Rectal smooth muscle tissue (tissue), 1 donor: ENCODE results near the gene HNMT.
"Not testable (repeated sequence)": the region's sequence is repeated elsewhere in the genome, so short reads cannot be mapped to it uniquely, and the experiment has no call there.

Experiments
- H3K27ac ChIP-seq: one replicate; pipeline ENCODE4 v1.7.0; 2013; ENCODE audit warnings: low read depth, low read length, inconsistent platforms
- H3K27me3 ChIP-seq: one replicate; pipeline ENCODE4 v1.7.0; 2013; ENCODE audit warnings: low read length; ENCODE audit not compliant: control insufficient read depth, insufficient read depth
- H3K36me3 ChIP-seq: one replicate; pipeline ENCODE4 v1.7.0; 2013; ENCODE audit warnings: low read length; ENCODE audit not compliant: control insufficient read depth, insufficient read depth
- H3K4me1 ChIP-seq: one replicate; pipeline ENCODE4 v1.7.0; 2013; ENCODE audit warnings: low read length; ENCODE audit not compliant: control insufficient read depth, insufficient read depth
- H3K4me3 ChIP-seq: one replicate; pipeline ENCODE4 v1.7.0; 2013; ENCODE audit warnings: low read length
- H3K9ac ChIP-seq: one replicate; pipeline ENCODE4 v1.7.0; 2013; ENCODE audit warnings: low read length

HNMT gene

GRCh38 chr2:137987011-137987410 is 22.7 kb downstream of the HNMT start:
- Histone ChIP-seq H3K4me3 (no peak overlapping the region), H3K27me3 (no peaks in the 10 kb centered on the region), H3K9ac (no peak overlapping the region), H3K36me3 (no peaks in the 10 kb centered on the region), H3K27ac (no peak overlapping the region), H3K4me1 (no peaks in the 10 kb centered on the region)

DNA sequence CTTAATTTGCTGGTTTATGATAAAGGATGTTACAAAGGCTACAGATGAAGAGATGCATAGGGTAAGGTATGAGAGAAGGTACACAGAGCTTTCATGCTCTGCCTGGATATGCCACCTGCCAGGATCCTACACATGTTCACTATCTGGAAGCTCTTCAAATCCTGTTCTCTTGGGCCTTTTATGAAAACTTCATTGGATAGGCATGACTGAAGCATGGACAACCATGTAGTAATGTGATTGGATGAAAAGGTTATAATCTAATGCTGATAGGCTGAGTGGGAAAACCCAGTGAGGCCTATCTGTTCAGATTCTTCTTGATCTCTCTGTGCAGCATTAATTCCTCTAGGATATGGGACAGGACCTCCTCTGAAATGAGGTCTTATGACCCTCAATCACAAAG is 26.8 kb downstream of the HNMT start:
- no peak overlapping the region for H3K4me3 ChIP-seq
- no peak overlapping the region for H3K9ac ChIP-seq
- H3K27ac ChIP-seq: no peak overlapping the region
- H3K36me3 ChIP-seq: no peaks in the 10 kb centered on the region
- no peaks in the 10 kb centered on the region for H3K27me3 ChIP-seq
- H3K4me1 ChIP-seq: no peaks in the 10 kb centered on the region

DNA sequence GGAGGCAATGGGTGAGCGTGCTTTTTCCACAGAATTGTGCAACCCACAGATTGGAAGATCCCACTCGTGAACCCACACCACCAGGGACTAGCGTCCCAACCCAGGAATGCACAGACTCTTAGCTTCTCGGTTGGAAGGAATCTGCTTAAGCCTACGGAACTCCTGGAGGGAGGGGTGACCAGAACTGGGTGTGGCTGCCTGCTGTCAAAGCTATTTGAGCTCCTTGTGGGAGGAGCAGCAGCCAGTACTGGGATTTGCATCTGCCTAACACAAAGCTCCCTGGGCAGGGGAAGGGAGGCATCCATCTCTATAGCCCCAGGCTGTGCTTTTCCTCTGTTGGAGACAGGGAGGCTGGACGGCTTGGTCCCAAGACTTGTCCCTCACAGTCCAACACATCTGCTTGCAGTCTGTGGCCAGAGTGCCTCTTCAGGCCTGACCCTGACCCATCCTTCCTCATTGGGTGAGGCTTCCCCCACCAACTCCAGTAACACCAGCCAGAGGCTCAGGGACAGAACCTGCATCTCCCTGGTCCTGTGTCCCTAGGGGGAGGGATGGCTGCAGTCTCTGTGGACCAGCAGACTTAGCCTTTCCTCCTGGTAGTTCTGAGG is 27.9 kb downstream of the HNMT start:
- no peaks in the 10 kb centered on the region for H3K4me1 ChIP-seq
- H3K4me3 ChIP-seq: no peak overlapping the region
- no peak overlapping the region for H3K9ac ChIP-seq
- H3K36me3 ChIP-seq: no peaks in the 10 kb centered on the region
- no peaks in the 10 kb centered on the region for H3K27me3 ChIP-seq
- no peak overlapping the region for H3K27ac ChIP-seq

- H3K4me3 ChIP-seq, H3K27me3 ChIP-seq, H3K9ac ChIP-seq, H3K4me1 ChIP-seq, H3K27ac ChIP-seq, H3K36me3 ChIP-seq: not testable (repeated sequence)
Observed at GRCh38 chr2:137993715-137994476, 29.6 kb downstream of the HNMT start.

- not testable (repeated sequence) for H3K4me1 ChIP-seq, H3K27me3 ChIP-seq, H3K36me3 ChIP-seq, H3K27ac ChIP-seq, H3K9ac ChIP-seq, H3K4me3 ChIP-seq
Observed at GRCh38 chr2:137995368-137995767, 31.1 kb downstream of the HNMT start.

DNA sequence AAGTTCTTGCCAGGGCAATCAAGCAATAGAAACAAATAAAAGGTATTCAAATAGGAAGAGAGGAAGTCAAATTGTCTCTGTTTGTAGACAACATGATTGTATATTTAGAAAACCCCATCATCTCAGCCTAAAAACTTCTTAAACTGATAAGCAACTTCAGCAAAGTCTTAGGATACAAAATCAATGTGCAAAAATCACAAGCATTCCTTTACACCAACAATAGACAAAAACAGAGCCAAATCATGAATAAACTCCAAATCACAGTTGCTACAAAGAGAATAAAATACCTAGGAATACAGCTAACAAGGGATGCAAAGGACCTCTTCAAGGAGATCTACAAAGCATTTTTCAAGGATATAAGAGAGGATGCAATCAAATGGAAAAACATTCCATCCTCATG is 31.9 kb downstream of the HNMT start:
- H3K9ac ChIP-seq, H3K4me1 ChIP-seq, H3K36me3 ChIP-seq, H3K27me3 ChIP-seq, H3K27ac ChIP-seq, H3K4me3 ChIP-seq: not testable (repeated sequence)

- no peaks in the 10 kb centered on the region for H3K27me3 ChIP-seq
- no peaks in the 10 kb centered on the region for H3K36me3 ChIP-seq
- H3K4me1 ChIP-seq: no peaks in the 10 kb centered on the region
- H3K9ac ChIP-seq: no peak overlapping the region
- H3K4me3 ChIP-seq: no peak overlapping the region
- H3K27ac ChIP-seq: no peak overlapping the region
Observed at GRCh38 chr2:137997733-137998132, 33.5 kb downstream of the HNMT start.

DNA sequence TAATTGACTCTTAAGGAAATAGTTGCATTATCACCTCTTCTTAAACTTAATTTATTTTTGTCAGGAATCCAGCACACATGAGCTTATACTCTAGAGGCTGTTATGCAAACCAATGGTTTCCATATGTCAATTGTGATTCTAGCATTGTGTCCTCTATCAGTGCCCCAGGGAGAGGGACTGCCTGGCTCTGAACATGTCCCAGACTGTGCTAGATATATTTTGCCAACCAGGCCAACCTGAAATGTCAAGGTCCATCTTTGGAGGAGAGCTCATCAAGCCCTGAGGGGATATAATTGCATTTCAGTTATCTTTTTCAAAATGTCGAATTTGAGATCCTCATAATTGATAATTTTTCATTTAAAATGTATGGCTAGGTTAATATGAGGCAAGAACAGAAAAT is 34.2 kb downstream of the HNMT start:
- Histone ChIP-seq H3K9ac (no peak overlapping the region), H3K27ac (no peak overlapping the region), H3K4me1 (no peaks in the 10 kb centered on the region), H3K36me3 (no peaks in the 10 kb centered on the region), H3K27me3 (no peaks in the 10 kb centered on the region), H3K4me3 (no peak overlapping the region)

- no peaks in the 10 kb centered on the region for H3K36me3 ChIP-seq
- no peak overlapping the region for H3K9ac ChIP-seq
- H3K27ac ChIP-seq: no peak overlapping the region
- H3K4me3 ChIP-seq: no peak overlapping the region
- no peaks in the 10 kb centered on the region for H3K27me3 ChIP-seq
- H3K4me1 ChIP-seq: no peaks in the 10 kb centered on the region
Observed at GRCh38 chr2:137999273-137999672, 35.0 kb downstream of the HNMT start.

- H3K4me3 ChIP-seq: no peak overlapping the region
- H3K9ac ChIP-seq: no peak overlapping the region
- no peak overlapping the region for H3K27ac ChIP-seq
- no peaks in the 10 kb centered on the region for H3K36me3 ChIP-seq
- H3K4me1 ChIP-seq: no peaks in the 10 kb centered on the region
- H3K27me3 ChIP-seq: no peaks in the 10 kb centered on the region
Observed at GRCh38 chr2:138000009-138000408, 35.7 kb downstream of the HNMT start.

DNA sequence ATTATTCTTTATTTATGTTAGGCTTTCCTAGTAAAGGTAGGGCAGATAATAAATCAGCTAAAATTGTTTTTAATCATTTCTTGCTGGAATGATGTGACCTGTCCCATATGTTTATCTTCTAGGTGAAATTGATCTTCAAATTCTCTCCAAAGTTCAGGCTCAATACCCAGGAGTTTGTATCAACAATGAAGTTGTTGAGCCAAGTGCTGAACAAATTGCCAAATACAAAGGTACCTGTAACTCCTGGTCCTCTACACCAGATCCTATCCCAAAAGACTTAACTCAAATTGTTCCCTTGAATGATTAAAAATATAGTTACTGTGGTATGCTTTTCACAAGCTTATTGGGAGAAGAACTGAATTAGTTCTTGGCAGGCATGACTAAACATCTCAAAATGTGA is 36.5 kb downstream of the HNMT start:
- H3K9ac ChIP-seq: no peak overlapping the region
- H3K4me3 ChIP-seq: no peak overlapping the region
- H3K27ac ChIP-seq: no peak overlapping the region
- no peaks in the 10 kb centered on the region for H3K4me1 ChIP-seq
- no peaks in the 10 kb centered on the region for H3K36me3 ChIP-seq
- no peaks in the 10 kb centered on the region for H3K27me3 ChIP-seq

GRCh38 chr2:138003411-138003810 is 39.1 kb downstream of the HNMT start:
- H3K36me3 ChIP-seq: peaks cover 5% of the 10 kb centered on the region
- no peak overlapping the region for H3K27ac ChIP-seq
- H3K4me1 ChIP-seq: no peaks in the 10 kb centered on the region
- no peaks in the 10 kb centered on the region for H3K27me3 ChIP-seq
- H3K4me3 ChIP-seq: no peak overlapping the region
- H3K9ac ChIP-seq: no peak overlapping the region

GRCh38 chr2:138007431-138007830 is 43.2 kb downstream of the HNMT start:
- no peak overlapping the region for H3K4me3 ChIP-seq
- H3K36me3 ChIP-seq: peaks cover 5% of the 10 kb centered on the region
- H3K9ac ChIP-seq: no peak overlapping the region
- no peak overlapping the region for H3K27ac ChIP-seq
- no peaks in the 10 kb centered on the region for H3K27me3 ChIP-seq
- H3K4me1 ChIP-seq: no peaks in the 10 kb centered on the region
